22Rv1 (cell line): ENCODE measurements around the gene MAP6D1.

ENCODE experiments used
- H3K27ac ChIP-seq: fragments of 450-650 bp; 2 replicates; pipeline ENCODE4 v1.5.1; 2017
- ZFX ChIP-seq: fragments of 450-650 bp; IDR thresholded peaks from 2 replicates; pipeline ENCODE4 v1.6.1; 2017; ENCODE audit warnings: antibody characterized with exemption, borderline replicate concordance
- TF ChIP-seq, protein P1 (sequence below): fragments of 450-650 bp; IDR thresholded peaks from 2 replicates; pipeline ENCODE4 v1.5.1; 2017; ENCODE audit warnings: mild to moderate bottlenecking

The MAP6D1 gene

DNA sequence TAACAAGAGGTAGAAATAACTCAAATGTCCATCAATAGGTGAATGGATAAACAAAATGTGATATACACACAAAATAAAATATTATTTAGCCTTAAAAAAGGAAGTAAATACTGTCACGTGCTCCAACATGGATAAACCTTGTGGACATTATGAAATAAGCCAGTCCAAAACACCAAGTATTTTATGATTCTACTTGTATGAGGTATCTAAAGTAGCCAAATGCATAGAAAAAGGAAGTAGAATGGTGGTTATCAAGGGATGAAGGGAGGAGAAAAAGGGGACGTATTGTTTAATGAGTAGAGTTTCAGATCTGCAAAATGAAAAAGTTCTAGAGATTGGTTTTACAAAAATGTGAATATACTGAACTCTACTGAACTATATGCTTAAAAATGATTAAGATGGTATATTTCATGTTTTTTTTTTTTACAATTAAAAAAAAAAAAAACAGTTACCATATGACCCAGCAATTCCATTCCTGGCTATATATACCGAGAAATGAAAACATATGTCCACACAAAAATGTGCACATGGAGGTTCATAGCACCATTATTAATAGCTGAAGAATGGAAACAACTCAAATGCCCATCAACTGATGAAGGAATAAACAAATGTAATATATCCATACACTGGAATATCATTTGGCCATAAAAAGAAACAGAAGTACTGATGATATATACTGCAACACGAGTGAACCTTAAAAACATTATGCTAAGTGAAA is 29.1 kb upstream of the MAP6D1 start:
- TF ChIP-seq, protein P1, sequence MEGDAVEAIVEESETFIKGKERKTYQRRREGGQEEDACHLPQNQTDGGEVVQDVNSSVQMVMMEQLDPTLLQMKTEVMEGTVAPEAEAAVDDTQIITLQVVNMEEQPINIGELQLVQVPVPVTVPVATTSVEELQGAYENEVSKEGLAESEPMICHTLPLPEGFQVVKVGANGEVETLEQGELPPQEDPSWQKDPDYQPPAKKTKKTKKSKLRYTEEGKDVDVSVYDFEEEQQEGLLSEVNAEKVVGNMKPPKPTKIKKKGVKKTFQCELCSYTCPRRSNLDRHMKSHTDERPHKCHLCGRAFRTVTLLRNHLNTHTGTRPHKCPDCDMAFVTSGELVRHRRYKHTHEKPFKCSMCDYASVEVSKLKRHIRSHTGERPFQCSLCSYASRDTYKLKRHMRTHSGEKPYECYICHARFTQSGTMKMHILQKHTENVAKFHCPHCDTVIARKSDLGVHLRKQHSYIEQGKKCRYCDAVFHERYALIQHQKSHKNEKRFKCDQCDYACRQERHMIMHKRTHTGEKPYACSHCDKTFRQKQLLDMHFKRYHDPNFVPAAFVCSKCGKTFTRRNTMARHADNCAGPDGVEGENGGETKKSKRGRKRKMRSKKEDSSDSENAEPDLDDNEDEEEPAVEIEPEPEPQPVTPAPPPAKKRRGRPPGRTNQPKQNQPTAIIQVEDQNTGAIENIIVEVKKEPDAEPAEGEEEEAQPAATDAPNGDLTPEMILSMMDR: no peak
- no peak for TF ChIP-seq ZFX
- H3K27ac ChIP-seq: no peak overlapping the region

DNA sequence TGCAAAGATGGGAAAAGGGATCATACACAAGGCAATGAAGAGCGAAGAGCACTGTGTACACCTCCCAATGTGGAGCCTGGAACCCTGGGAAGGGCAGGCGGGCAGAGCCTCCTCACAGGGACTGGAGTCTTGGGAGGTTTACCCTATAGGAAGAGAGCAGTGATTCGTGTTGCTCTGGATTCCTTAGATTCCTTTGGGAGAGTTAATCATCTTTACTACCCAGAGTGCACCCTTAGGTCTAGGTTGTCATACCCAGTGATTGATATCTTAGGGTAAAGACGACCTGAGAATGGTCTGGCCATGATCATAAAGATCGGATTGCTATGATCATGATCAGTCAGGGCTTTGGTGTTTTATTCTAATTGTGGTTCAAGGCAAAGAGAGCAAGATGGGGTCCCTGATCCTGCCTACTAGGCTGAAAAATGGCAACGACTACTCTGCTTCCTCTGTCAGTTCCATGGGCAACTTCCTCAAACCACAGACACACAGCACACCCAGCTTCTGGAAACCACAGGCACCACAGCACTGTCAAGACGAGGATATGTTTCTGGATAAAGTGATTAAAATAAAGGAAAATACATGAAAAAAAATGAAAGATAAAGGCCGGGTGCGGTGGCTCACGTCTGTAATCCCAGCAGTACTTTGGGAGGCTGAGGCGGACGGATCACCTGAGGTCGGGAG is 20.4 kb upstream of the MAP6D1 start:
- TF ChIP-seq, protein P1: no peak
- TF ChIP-seq ZFX: no peak
- 0 out of 2 replicates have a peak overlapping the region, but pooled peaks have one; percentile 20 for H3K27ac ChIP-seq

DNA sequence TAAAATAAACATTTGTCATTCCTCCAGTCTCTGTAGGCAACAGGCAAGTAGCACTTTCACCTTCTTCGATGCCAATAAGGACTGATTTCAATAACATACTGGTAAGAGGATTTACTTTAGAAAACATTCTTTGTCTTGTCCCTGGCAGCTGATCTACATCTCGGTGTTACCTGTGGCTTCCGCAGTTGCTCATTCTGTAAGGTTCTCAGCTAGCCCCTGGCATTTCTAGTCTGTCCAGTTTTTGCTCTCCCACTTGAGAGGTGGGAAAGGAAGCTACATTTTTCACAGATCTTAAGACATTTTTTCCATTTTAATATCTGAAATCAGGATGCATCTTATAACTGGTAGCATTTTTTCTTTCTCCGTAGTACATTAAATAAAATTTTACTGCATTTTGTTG is 19.7 kb upstream of the MAP6D1 start:
- no peak for TF ChIP-seq ZFX
- TF ChIP-seq, protein P1: no peak
- 0 out of 2 replicates have a peak overlapping the region, but pooled peaks have one; percentile 20 for H3K27ac ChIP-seq

DNA sequence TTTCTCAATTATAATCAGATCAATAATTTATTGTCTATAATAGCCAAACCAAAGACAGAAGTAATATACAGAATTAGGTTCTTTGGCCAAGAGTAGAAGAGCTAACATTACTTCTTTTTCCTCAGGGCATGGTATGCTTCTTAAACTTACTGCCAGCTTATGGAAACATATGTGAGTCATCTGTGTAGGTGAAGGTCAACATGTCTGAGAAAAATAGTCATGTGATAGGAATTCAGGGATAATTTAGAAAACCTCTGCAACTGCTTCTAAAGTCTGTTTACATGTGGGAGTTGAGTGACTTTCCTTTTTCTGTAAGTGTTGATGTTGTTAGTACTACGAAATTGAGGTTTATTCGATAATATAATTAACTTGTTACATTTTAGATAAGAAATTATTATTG is 19.2 kb upstream of the MAP6D1 start:
- no peak overlapping the region for H3K27ac ChIP-seq

DNA sequence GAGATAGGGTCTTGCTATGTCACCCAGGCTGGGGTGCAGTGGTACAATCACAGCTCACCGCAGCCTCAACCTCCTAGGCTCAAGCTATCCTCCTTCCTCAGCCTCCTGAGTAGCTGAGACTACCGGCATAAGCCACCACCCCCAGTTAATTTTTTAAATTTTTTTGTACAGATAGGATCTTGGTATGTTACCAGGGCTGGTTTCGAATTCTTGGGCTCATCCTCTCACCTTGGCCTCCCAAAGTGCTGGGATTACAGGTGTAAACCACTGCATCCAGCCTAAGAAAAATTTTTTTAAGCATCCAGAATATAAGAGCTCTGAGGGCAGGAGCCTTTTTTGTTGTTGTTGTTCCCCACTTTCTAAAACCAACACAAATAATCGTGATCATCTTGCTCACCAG is 14.4 kb upstream of the MAP6D1 start:
- no peak for TF ChIP-seq ZFX
- TF ChIP-seq, protein P1: no peak
- H3K27ac ChIP-seq: no peak overlapping the region

More for the DNA sequence above, 19.2 kb upstream of the MAP6D1 start:
- no peak for TF ChIP-seq ZFX
- TF ChIP-seq, protein P1: no peak

DNA sequence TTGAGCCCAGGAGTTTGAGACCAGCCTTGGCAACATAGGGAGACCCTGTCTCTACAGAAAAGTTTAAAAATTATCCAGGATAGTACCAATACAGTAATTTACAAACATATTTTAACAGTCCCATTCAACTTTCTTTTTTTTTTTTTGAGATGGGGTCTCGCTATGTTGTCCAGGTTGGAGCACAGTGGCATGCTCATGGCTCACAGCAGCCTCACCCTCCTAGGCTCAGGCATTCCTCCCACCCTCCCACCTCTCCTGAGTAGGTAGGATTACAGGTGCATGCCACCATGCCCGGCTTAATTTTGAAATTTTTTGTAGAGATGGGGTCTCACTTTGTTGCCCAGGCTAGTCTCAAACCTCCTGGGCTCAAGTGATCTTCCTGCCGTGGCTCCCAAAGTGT is 12.5 kb upstream of the MAP6D1 start:
- no peak for TF ChIP-seq ZFX
- TF ChIP-seq, protein P1: no peak

DNA sequence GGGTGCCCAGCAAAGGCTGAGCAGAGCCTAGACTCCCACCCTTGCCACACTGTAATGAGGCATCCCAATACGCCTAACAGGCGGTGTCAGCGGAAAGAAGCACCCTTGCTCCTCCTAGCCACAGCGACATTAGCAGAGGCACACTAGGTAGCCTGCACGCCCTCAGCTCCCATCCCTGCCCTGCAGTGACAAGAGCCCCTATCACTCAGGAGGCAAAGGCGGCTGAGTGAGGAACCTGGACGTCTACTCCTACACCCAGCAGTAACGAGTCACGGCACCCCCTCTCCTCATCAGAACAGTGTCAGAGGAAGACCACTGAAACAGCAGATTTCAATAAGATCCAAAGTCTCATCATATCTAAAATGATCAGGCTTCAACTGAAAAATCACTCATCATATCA is 12.0 kb upstream of the MAP6D1 start:
- TF ChIP-seq, protein P1: no peak
- no peak for TF ChIP-seq ZFX
- no peak overlapping the region for H3K27ac ChIP-seq

More for the DNA sequence above, 12.5 kb upstream of the MAP6D1 start:
- H3K27ac ChIP-seq: no peak overlapping the region
